ENCODE data around the gene SLAMF6.
"Not testable (repeated sequence)": the region's sequence is repeated elsewhere in the genome, so short reads cannot be mapped to it uniquely, and the experiment has no call there.

Gene SLAMF6

DNA sequence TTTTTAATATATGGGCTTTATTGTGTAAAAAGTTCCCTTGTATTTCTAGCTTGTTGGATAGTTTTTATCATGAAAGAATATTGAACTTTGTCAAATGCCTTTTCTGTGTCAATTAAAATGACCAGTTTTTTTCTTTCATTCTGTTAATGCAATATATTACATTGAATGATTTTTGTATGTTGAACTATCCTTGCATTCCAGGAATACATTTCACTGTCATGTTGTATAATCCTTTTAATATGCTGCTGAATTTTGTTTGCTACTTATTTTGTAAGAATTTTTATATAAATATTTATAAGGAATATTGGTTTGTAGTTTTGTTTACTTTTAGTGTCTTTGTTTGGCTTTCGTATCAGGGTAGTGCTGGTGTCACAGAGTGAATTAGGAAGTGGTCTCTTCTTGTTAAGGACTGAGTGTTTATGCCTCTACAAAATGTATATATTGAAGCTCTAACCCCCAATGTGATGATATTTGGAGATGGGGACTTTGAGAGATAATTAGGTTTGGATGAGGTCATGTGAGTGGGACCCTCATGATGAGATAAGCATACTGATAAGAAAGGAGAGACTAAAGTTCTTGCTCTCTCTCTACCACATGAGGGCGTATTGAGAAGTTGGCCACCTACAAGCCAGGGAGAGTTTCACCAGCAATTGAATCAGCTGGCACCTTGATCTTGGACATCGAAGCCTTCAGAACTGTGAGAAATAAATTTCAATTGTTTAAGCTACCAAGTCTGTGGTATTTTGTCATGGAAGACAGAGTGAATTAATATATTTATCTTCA, 12.0 kb upstream of the SLAMF6 start:
- H2AK5ac ChIP-seq (ENCODE audit: low read length, severe bottlenecking): no peak overlapping the region
- H3K79me1 ChIP-seq (replicated peaks; ENCODE audit: low read length, poor library complexity, severe bottlenecking): no peaks in the 10 kb centered on the region
- no peak overlapping the region for H2AFZ ChIP-seq (ENCODE audit: low read depth, low read length)
- WGBS: 50% methylated on average over 3 of the region's 3 CpGs
- no peak overlapping the region for H2BK5ac ChIP-seq (ENCODE audit: low read depth, low read length, poor library complexity, severe bottlenecking)
- H3K36me3 ChIP-seq (ENCODE audit: control insufficient read depth in 1 of 2, insufficient read depth in 2 of 2, low read depth in 1 of 2, low read length in 2 of 2): no peaks in the 10 kb centered on the region
- H3K9ac ChIP-seq (ENCODE audit: low read length): no peak overlapping the region
- no peak overlapping the region for H3K23ac ChIP-seq (ENCODE audit: low read length in 2 of 2)
- H2BK15ac ChIP-seq (ENCODE audit: low read depth, poor library complexity, severe bottlenecking): no peak overlapping the region
- no peak overlapping the region for H3K18ac ChIP-seq (ENCODE audit: low read depth in 1 of 2, low read length in 2 of 2)
- H3K9me3 ChIP-seq (ENCODE audit: control insufficient read depth, low read length): peaks cover 24% of the 10 kb centered on the region
- H3K4ac ChIP-seq (ENCODE audit: low read depth in 1 of 2, low read length in 2 of 2): no peak overlapping the region
- no peak for DNase-seq
- H3K4me1 ChIP-seq (ENCODE audit: control insufficient read depth, insufficient read depth, low read depth, low read length): peaks cover 1% of the 10 kb centered on the region
- no peak overlapping the region for H3K4me2 ChIP-seq (ENCODE audit: low read length, poor library complexity, severe bottlenecking)
- no peak overlapping the region for H3K14ac ChIP-seq (ENCODE audit: low read length in 2 of 2)
- no peak overlapping the region for H2BK120ac ChIP-seq (ENCODE audit: low read depth, low read length)
- H3K27me3 ChIP-seq (ENCODE audit: control insufficient read depth in 1 of 2, insufficient read depth in 1 of 2, low read length in 2 of 2): no peaks in the 10 kb centered on the region
- no peak overlapping the region for H4K8ac ChIP-seq (ENCODE audit: low read length)
- no peak overlapping the region for H4K91ac ChIP-seq (ENCODE audit: low read length)
- H2BK12ac ChIP-seq (ENCODE audit: low read length in 2 of 2): no peak overlapping the region
- no peak overlapping the region for H3K27ac ChIP-seq (ENCODE audit: low read length, poor library complexity, severe bottlenecking)
- no peak overlapping the region for H3K4me3 ChIP-seq (ENCODE audit: insufficient read depth in 1 of 2, low read depth in 1 of 2, low read length in 2 of 2)

DNA sequence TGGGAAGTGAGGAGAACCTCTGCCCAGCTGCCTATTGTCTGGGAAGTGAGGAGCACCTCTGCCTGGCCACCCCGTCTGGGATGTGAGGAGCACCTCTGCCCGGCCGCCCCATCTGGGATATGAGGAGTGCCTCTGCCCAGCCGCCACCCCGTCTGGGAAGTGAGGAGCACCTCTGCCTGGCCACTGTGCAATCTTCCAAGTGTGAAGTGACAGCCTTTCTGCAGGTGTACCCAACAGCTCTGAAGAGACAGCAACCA, 9.4 kb upstream of the SLAMF6 start:
- H3K4me3 ChIP-seq (ENCODE audit: insufficient read depth in 1 of 2, low read depth in 1 of 2, low read length in 2 of 2); H4K91ac ChIP-seq (ENCODE audit: low read length); H2AFZ ChIP-seq (ENCODE audit: low read depth, low read length); H3K36me3 ChIP-seq (ENCODE audit: control insufficient read depth in 1 of 2, insufficient read depth in 2 of 2, low read depth in 1 of 2, low read length in 2 of 2); H3K4me1 ChIP-seq (ENCODE audit: control insufficient read depth, insufficient read depth, low read depth, low read length); H2BK5ac ChIP-seq (ENCODE audit: low read depth, low read length, poor library complexity, severe bottlenecking); DNase-seq; H2BK15ac ChIP-seq (ENCODE audit: low read depth, poor library complexity, severe bottlenecking); H3K4ac ChIP-seq (ENCODE audit: low read depth in 1 of 2, low read length in 2 of 2); H2AK5ac ChIP-seq (ENCODE audit: low read length, severe bottlenecking); H3K9ac ChIP-seq (ENCODE audit: low read length); H3K18ac ChIP-seq (ENCODE audit: low read depth in 1 of 2, low read length in 2 of 2); H3K27me3 ChIP-seq (ENCODE audit: control insufficient read depth in 1 of 2, insufficient read depth in 1 of 2, low read length in 2 of 2); H3K4me2 ChIP-seq (ENCODE audit: low read length, poor library complexity, severe bottlenecking); H3K14ac ChIP-seq (ENCODE audit: low read length in 2 of 2); H3K23ac ChIP-seq (ENCODE audit: low read length in 2 of 2); H4K8ac ChIP-seq (ENCODE audit: low read length); H2BK120ac ChIP-seq (ENCODE audit: low read depth, low read length); H2BK12ac ChIP-seq (ENCODE audit: low read length in 2 of 2); H3K27ac ChIP-seq (ENCODE audit: low read length, poor library complexity, severe bottlenecking); H3K79me1 ChIP-seq (replicated peaks; ENCODE audit: low read length, poor library complexity, severe bottlenecking): not testable (repeated sequence)
- H3K9me3 ChIP-seq (ENCODE audit: control insufficient read depth, low read length): peaks cover 24% of the 10 kb centered on the region
- 96% methylated on average over 5 of the region's 5 CpGs for WGBS

DNA sequence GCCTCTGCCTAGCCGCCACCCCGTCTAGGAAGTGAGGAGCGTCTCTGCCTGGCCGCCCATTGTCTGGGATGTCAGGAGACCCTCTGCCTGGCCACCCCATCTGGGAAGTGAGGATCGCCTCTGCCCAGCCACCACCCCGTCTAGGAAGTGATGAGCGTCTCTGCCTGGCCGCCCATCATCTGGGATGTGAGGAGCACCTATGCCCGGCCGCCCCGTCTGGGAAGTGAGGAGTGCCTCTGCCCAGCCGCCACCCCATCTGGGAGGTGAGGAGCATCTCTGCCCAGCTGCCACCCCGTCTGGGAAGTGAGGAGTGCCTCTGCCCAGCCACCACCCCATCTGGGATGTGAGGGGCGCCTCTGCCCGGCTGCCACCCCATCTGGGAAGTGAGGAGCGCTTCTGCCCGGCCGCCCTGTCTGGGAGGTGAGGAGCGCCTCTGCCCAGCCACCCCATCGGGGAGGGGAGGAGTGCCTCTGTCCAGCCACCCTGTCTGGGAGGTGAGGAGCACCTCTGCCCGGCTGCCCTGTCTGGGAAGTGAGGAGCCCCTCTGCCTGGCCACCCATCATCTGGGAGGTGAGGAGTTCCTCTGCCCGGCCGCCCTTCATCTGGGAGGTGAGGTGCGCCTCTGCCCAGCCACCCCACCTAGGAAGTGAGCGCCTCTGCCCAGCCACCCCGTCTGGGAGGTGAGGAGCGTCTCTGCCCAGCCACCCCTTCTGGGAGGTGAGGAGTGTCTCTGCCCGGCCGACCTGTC, 8.9 kb upstream of the SLAMF6 start:
- not testable (repeated sequence) for H2AFZ ChIP-seq (ENCODE audit: low read depth, low read length); H3K4me3 ChIP-seq (ENCODE audit: insufficient read depth in 1 of 2, low read depth in 1 of 2, low read length in 2 of 2); H3K4me1 ChIP-seq (ENCODE audit: control insufficient read depth, insufficient read depth, low read depth, low read length); H3K4me2 ChIP-seq (ENCODE audit: low read length, poor library complexity, severe bottlenecking); H2BK15ac ChIP-seq (ENCODE audit: low read depth, poor library complexity, severe bottlenecking); H3K18ac ChIP-seq (ENCODE audit: low read depth in 1 of 2, low read length in 2 of 2); H3K9ac ChIP-seq (ENCODE audit: low read length); H3K79me1 ChIP-seq (replicated peaks; ENCODE audit: low read length, poor library complexity, severe bottlenecking); H3K14ac ChIP-seq (ENCODE audit: low read length in 2 of 2); H2AK5ac ChIP-seq (ENCODE audit: low read length, severe bottlenecking); H3K23ac ChIP-seq (ENCODE audit: low read length in 2 of 2); H3K27ac ChIP-seq (ENCODE audit: low read length, poor library complexity, severe bottlenecking); H2BK120ac ChIP-seq (ENCODE audit: low read depth, low read length); H2BK12ac ChIP-seq (ENCODE audit: low read length in 2 of 2); H3K4ac ChIP-seq (ENCODE audit: low read depth in 1 of 2, low read length in 2 of 2); H2BK5ac ChIP-seq (ENCODE audit: low read depth, low read length, poor library complexity, severe bottlenecking); H3K36me3 ChIP-seq (ENCODE audit: control insufficient read depth in 1 of 2, insufficient read depth in 2 of 2, low read depth in 1 of 2, low read length in 2 of 2); H4K8ac ChIP-seq (ENCODE audit: low read length); H3K27me3 ChIP-seq (ENCODE audit: control insufficient read depth in 1 of 2, insufficient read depth in 1 of 2, low read length in 2 of 2); H4K91ac ChIP-seq (ENCODE audit: low read length); DNase-seq
- WGBS: 90% methylated on average over 26 of the region's 29 CpGs
- peaks cover 24% of the 10 kb centered on the region for H3K9me3 ChIP-seq (ENCODE audit: control insufficient read depth, low read length)

DNA sequence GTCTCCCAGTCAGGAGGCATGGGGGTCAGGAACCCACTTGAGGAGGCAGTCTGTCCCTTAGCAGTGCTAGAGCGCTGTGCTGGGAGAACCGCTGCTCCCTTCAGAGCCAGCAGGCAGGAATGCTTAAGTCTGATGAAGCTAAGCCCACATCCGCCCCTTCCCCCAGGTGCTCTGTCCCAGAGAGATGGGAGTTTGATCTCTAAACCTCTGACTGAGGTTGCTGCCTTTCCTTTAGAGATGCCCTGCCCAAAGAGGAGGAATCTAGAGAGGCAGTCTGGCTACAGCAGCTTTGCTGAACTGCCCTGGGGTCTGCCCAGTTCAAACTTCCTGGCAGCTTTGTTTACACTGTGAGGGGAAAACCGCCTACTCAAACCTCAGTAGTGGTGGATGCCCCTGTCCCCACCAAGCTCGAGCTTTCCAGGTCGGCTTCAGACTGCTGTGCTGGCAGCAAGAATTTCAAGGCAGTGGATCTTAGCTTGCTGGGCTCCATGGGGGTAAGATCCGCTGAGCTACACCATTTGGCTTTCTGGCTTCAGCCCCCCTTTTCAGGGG, 6.4 kb upstream of the SLAMF6 start:
- not testable (repeated sequence) for H3K4ac ChIP-seq (ENCODE audit: low read depth in 1 of 2, low read length in 2 of 2); H3K23ac ChIP-seq (ENCODE audit: low read length in 2 of 2); H2AFZ ChIP-seq (ENCODE audit: low read depth, low read length); H2BK5ac ChIP-seq (ENCODE audit: low read depth, low read length, poor library complexity, severe bottlenecking); H2AK5ac ChIP-seq (ENCODE audit: low read length, severe bottlenecking); H3K14ac ChIP-seq (ENCODE audit: low read length in 2 of 2); H3K4me1 ChIP-seq (ENCODE audit: control insufficient read depth, insufficient read depth, low read depth, low read length); H2BK120ac ChIP-seq (ENCODE audit: low read depth, low read length); H3K4me2 ChIP-seq (ENCODE audit: low read length, poor library complexity, severe bottlenecking); H3K27ac ChIP-seq (ENCODE audit: low read length, poor library complexity, severe bottlenecking); H3K27me3 ChIP-seq (ENCODE audit: control insufficient read depth in 1 of 2, insufficient read depth in 1 of 2, low read length in 2 of 2); H4K8ac ChIP-seq (ENCODE audit: low read length); H3K36me3 ChIP-seq (ENCODE audit: control insufficient read depth in 1 of 2, insufficient read depth in 2 of 2, low read depth in 1 of 2, low read length in 2 of 2); H4K91ac ChIP-seq (ENCODE audit: low read length); H2BK12ac ChIP-seq (ENCODE audit: low read length in 2 of 2); DNase-seq; H3K9ac ChIP-seq (ENCODE audit: low read length); H2BK15ac ChIP-seq (ENCODE audit: low read depth, poor library complexity, severe bottlenecking); H3K18ac ChIP-seq (ENCODE audit: low read depth in 1 of 2, low read length in 2 of 2); H3K79me1 ChIP-seq (replicated peaks; ENCODE audit: low read length, poor library complexity, severe bottlenecking); H3K4me3 ChIP-seq (ENCODE audit: insufficient read depth in 1 of 2, low read depth in 1 of 2, low read length in 2 of 2); H3K9me3 ChIP-seq (ENCODE audit: control insufficient read depth, low read length)
- WGBS: 76% methylated on average over 7 of the region's 7 CpGs

All from mesenchymal stem cell (in vitro differentiated cells and primary cell).